Gastrocnemius medialis (tissue), 4 donors: ENCODE data around the gene EMC6. TPM values are rescaled to one million over a fixed set of nuclear protein-coding genes. Genes with fewer than 3 reads are reported as not detected.

Experiments used
- ATAC-seq, 2 donors: fragments of 150-250 bp; one replicate each; pipeline ENCODE4 v1.9.1; 2016
- DNase-seq, 2 donors: peaks; one replicate each; pipeline ENCODE4 v3.0.0-alpha.2; 2019
- H3K27ac ChIP-seq, 4 donors: fragments of 200-600 bp; sonication (generic); 1 replicate in 1 of 4; 2 replicates in 3 of 4; pipeline ENCODE4 v1.5.1; 2016 to 2018; ENCODE audit warnings: mild to moderate bottlenecking in 2 of 4, moderate library complexity in 1 of 4
- H3K27me3 ChIP-seq, 3 donors: fragments of 200-600 bp; sonication (generic) in 2 of 3; 1 replicate in 1 of 3; 2 replicates in 2 of 3; pipeline versions ENCODE4 v1.5.1 to v1.6.0; 2016 to 2019; ENCODE audit warnings: mild to moderate bottlenecking in 1 of 3, moderate library complexity in 1 of 3
- H3K36me3 ChIP-seq, 2 donors: fragments of 200-600 bp; sonication (generic) in 1 of 2; one replicate each; pipeline ENCODE4 v1.5.1; 2017 to 2018
- H3K4me1 ChIP-seq, 2 donors: fragments of 200-600 bp; sonication (generic) in 1 of 2; one replicate each; pipeline ENCODE4 v1.5.1; 2016 to 2017; ENCODE audit warnings: mild to moderate bottlenecking in 2 of 2
- H3K4me3 ChIP-seq, 4 donors: fragments of 200-600 bp; sonication (generic) in 3 of 4; 1 replicate in 1 of 4; 2 replicates in 3 of 4; pipeline ENCODE4 v1.5.1; 2016 to 2019; ENCODE audit warnings: mild to moderate bottlenecking in 2 of 4
- H3K9me3 ChIP-seq, 3 donors: fragments of 200-600 bp; sonication (generic) in 2 of 3; 1 replicate in 1 of 3; 2 replicates in 2 of 3; pipeline ENCODE4 v1.5.1; 2016 to 2019
- POLR2A ChIP-seq, 2 donors: fragments of 450-650 bp; IDR thresholded peaks; one replicate each; pipeline ENCODE4 v1.6.1; 2017; ENCODE audit warnings: antibody characterized with exemption in 2 of 2, mild to moderate bottlenecking in 2 of 2, moderate library complexity in 2 of 2
- in situ Hi-C, 4 donors: fragments of 200-750 bp; cut with MboI; loops; one replicate each; pipeline versions ENCODE4 v1.15.0 to v1.8.0; 2017; ENCODE audit warnings: low sequenced_read_pairs in 4 of 4
- intact Hi-C: fragments of 100-400 bp; cut with DNase I; formaldehyde crosslinking; loops from one replicate; pipeline ENCODE4 v1.15.1; 2023; ENCODE audit warnings: low total_unique reads
- total RNA-seq, 4 donors: library from RNA; depleted of rRNA; stranded (reverse); fragments of >200 nt; gene quantifications; one replicate each; pipeline versions ENCODE4 v1.1.0 to v1.2.3, GENCODE V29; 2016
- TF ChIP-seq, protein P1 (sequence below), 5 experiments: fragments of 450-650 bp in 3 of 5; fragments of 200-600 bp in 2 of 5; sonication (generic) in 2 of 5; IDR thresholded peaks in 4 of 5; conservative IDR thresholded peaks in 1 of 5; 1 replicate in 4 of 5; 2 replicates in 1 of 5; pipeline ENCODE4 v1.5.1; 2016 to 2019; ENCODE audit warnings: antibody characterized with exemption in 5 of 5, mild to moderate bottlenecking in 3 of 5, moderate library complexity in 3 of 5

EMC6 gene
- total RNA-seq, 4 donors from 2014 or later, result 40.6 to 73.8 (median 54.5) TPM

- DNase-seq (no peak), ATAC-seq (no peak)
- in situ Hi-C loops, result no loop called here
- intact Hi-C loops, result no loop called here
- no peaks in the 10 kb centered on the region for H3K9me3 ChIP-seq
- H3K4me1 ChIP-seq, result no peaks in the 10 kb centered on the region
- H3K36me3 ChIP-seq, result peaks cover 0 to 15% of the 10 kb centered on the region in 2 donors
- no peaks in the 10 kb centered on the region for H3K27me3 ChIP-seq
- no peak overlapping the region for H3K4me3 ChIP-seq
- TF ChIP-seq, protein P1, sequence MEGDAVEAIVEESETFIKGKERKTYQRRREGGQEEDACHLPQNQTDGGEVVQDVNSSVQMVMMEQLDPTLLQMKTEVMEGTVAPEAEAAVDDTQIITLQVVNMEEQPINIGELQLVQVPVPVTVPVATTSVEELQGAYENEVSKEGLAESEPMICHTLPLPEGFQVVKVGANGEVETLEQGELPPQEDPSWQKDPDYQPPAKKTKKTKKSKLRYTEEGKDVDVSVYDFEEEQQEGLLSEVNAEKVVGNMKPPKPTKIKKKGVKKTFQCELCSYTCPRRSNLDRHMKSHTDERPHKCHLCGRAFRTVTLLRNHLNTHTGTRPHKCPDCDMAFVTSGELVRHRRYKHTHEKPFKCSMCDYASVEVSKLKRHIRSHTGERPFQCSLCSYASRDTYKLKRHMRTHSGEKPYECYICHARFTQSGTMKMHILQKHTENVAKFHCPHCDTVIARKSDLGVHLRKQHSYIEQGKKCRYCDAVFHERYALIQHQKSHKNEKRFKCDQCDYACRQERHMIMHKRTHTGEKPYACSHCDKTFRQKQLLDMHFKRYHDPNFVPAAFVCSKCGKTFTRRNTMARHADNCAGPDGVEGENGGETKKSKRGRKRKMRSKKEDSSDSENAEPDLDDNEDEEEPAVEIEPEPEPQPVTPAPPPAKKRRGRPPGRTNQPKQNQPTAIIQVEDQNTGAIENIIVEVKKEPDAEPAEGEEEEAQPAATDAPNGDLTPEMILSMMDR (IDR thresholded peaks at IDR 0.05 in 4 of 5, conservative IDR thresholded peaks at IDR 0.05 in 1 of 5), result no peak
- no peak for TF ChIP-seq POLR2A (IDR thresholded peaks at IDR 0.05)
- H3K27ac ChIP-seq, result no peak overlapping the region
Observed at GRCh38 chr17:3675886-3676285, 7.3 kb downstream of the EMC6 start.

DNA sequence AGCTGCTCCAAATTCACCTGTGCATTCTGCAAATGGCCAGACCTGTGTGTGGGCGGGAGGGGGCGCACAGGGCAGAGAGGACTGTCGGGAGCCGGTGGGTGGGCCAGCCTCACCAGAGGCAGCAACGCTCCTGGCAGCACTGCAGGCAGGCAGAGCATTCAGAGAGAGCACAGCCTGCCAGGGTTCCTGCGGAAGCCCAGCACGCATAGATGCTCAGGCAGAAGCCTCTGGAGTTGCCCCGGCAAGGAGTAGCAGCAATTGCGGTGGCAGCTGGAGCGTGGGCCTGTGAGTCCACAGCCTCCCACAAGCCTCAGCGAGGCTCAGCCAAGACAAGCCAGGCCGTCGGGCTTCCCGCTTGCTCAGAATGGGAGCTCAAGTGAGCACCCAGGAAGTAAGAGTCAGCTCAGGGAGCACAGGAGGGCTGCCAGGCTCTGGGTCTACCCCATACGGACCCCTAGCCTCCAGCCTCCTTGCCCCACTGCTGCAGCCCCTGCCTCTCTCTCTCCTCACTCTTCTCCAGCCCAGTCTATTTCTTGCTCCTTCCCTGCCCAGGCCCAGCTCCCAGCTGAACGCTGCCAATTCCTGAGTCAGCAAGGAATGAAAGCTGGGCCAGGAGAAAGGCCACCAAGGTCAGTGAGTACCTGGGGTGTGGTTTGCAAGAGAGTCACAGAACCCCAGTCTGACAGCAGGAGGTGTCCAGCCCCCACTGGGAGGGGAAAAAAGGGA, 9.6 kb downstream of the EMC6 start:
- peak overlapping the region in 2 of 4 donors; percentile 40 to 55 for H3K27ac ChIP-seq
- no peaks in the 10 kb centered on the region for H3K27me3 ChIP-seq
- H3K4me1 ChIP-seq, result no peaks in the 10 kb centered on the region
- H3K36me3 ChIP-seq, result peaks cover 0 to 24% of the 10 kb centered on the region in 2 donors
- intact Hi-C loops, result no loop called here
- no peaks in the 10 kb centered on the region for H3K9me3 ChIP-seq
- in situ Hi-C loops, result no loop called here
- H3K4me3 ChIP-seq, result no peak overlapping the region
- ATAC-seq, result peak in 1 of 2 donors; percentile 48
- DNase-seq, result peak in 1 of 2 donors; percentile 43
- no peak for TF ChIP-seq POLR2A (IDR thresholded peaks at IDR 0.05)
- TF ChIP-seq, protein P1 (IDR thresholded peaks at IDR 0.05 in 4 of 5, conservative IDR thresholded peaks at IDR 0.05 in 1 of 5), result no peak

DNA sequence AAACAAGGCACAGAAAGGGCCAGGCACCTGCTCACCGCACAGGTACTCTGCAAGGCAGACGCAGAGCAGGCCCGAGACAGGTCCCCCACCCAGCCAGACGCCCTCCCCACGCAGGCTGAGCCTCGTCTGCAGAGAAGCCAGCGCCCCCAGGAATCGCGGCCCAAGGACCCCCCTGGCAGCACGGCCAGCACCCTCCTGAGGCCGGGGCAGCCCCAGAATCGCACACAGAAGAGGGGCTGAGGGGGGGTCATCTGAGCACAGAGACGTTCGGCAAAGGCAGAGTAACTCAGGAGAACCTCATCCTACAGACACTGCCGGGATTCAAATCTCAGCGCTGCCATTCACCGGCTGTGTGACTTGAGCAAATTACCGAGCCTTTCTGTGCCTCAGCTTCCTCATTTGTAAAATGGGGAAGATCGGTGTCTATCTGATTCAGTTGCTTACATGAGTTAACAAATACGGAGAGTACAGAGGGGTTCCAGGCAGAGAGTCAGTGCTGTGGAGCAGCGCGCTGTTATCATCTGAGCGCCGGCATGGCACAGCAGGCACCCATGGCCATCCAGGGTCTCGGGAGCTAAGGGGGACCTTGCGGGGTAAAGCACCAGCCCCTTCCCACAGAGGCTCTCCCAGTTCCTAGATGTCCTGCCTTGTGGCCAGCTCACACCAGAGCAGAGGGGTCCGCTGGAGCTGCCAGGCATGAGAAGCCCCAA, 10.4 kb downstream of the EMC6 start:
- no peak for ATAC-seq
- Histone ChIP-seq H3K4me1 (no peaks in the 10 kb centered on the region), H3K4me3 (no peak overlapping the region), H3K36me3 (peaks cover 0 to 24% of the 10 kb centered on the region in 2 donors), H3K27ac (peak overlapping the region in 2 of 4 donors; percentile 40 to 55), H3K9me3 (no peaks in the 10 kb centered on the region), H3K27me3 (no peaks in the 10 kb centered on the region)
- no peak for TF ChIP-seq POLR2A (IDR thresholded peaks at IDR 0.05)
- TF ChIP-seq, protein P1 (IDR thresholded peaks at IDR 0.05 in 4 of 5, conservative IDR thresholded peaks at IDR 0.05 in 1 of 5), result no peak
- in situ Hi-C loops (no loop called here), intact Hi-C loops (no loop called here)
- DNase-seq, result no peak

DNA sequence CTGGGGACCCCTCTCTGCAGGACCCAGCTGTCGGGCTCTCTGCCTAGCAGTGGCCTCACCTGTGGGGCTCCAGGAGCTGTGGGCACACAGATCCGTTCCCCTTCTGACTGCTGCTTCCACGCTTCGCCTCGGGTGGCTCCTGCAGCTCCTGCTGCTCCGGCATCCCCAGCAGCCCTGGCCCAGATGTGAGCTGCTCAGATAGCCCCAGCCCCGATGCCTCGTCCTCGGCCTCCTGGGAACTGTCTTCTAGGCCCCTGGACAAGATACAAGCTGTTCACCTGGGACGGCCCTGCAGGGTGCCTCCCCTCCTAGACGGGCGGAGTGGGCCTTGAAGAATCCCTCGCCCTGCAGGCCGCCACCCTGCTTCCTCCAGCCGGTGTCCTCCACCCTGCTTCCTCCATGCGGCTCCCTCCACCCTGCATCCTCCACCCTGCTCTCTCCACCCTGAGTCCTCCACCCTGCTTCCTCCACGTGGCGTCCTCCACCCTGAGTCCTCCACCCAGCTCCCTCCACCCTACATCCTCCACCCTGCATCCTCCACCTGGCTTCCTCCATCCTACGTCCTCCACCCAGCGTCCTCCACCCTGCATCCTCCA, 11.0 kb downstream of the EMC6 start:
- DNase-seq (no peak), ATAC-seq (no peak)
- Histone ChIP-seq H3K27ac (no peak overlapping the region), H3K4me3 (no peak overlapping the region), H3K36me3 (peaks cover 0 to 24% of the 10 kb centered on the region in 2 donors), H3K27me3 (no peaks in the 10 kb centered on the region), H3K9me3 (no peaks in the 10 kb centered on the region), H3K4me1 (no peaks in the 10 kb centered on the region)
- in situ Hi-C loops, result no loop called here
- TF ChIP-seq, protein P1 (IDR thresholded peaks at IDR 0.05 in 4 of 5, conservative IDR thresholded peaks at IDR 0.05 in 1 of 5), result no peak
- no peak for TF ChIP-seq POLR2A (IDR thresholded peaks at IDR 0.05)
- intact Hi-C loops, result loop anchor here (5.0 kb wide), 2 partner anchors 43 to 148 kb away; partner anchors contain the start of gene HASPIN
